ENCODE results near the gene ENTPD1.
"Not testable (repeated sequence)": the region's sequence is repeated elsewhere in the genome, so short reads cannot be mapped to it uniquely, and the experiment has no call there.

The ENTPD1 gene, protein sequence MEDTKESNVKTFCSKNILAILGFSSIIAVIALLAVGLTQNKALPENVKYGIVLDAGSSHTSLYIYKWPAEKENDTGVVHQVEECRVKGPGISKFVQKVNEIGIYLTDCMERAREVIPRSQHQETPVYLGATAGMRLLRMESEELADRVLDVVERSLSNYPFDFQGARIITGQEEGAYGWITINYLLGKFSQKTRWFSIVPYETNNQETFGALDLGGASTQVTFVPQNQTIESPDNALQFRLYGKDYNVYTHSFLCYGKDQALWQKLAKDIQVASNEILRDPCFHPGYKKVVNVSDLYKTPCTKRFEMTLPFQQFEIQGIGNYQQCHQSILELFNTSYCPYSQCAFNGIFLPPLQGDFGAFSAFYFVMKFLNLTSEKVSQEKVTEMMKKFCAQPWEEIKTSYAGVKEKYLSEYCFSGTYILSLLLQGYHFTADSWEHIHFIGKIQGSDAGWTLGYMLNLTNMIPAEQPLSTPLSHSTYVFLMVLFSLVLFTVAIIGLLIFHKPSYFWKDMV

DNA sequence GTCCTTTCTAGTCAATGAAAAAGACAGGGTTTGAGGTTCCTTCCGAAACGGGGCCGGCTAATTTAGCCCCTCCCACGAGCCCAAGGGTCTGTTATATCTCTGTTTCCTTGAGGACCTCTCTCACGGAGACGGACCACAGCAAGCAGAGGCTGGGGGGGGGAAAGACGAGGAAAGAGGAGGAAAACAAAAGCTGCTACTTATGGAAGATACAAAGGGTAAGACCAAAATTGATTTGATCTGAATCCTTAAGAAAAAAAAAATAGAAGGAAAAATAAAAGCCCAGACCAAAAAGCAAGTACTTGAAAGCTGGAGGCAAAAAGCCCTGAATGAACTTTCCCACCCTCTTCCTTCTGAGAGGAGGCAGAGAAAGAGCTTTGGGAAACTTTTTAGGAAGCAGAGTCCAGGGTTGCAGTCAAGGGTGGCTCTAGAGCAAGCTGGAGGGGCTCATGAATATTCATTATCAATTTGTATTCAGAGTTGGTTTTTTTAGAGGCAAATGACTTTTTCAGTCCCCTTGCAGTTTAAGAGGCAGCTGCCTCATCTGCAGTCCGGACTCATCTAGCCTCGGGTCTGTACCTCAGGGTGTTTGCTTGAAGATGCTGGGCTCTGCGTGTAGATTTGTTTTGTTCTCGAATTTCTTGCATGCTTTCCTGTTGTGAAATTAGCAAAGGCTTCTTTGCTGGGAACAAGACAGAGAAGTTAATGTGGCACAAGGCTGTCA lies at the start of gene ENTPD1:
TSS of gene ENTPD1 (plus strand) at position 123 of the 721 bp plus-strand sequence. CDS start at position 200, 77 bp downstream.
- DNase-seq = no peak

- DNase-seq = no peak
Observed at GRCh38 chr10:95706573-95706972, 49.4 kb upstream of the ENTPD1 start.

DNA sequence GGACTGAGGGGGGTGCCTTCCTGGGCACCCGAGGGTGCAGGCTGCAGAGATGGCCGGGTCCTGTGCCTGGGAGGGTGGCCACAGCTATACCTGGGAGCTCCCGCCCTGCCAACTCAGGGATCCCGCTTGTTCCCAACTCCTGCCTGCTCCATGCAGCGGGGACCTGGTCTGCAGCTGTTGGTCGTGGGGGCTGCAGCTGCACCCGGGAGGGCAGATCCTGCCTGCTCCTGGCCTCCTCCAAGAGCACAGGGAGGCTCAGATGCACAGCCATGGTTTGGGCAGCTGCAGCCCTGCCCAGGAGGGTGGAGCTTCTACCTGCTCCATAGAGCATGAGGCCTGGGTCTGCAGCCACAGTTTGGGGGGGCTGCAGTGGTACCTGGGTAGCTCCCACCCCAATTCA lies 49.0 kb upstream of the ENTPD1 start:
- DNase-seq = no peak

GRCh38 chr10:95711492-95711891 lies 44.5 kb upstream of the ENTPD1 start:
- no peak for DNase-seq

DNA sequence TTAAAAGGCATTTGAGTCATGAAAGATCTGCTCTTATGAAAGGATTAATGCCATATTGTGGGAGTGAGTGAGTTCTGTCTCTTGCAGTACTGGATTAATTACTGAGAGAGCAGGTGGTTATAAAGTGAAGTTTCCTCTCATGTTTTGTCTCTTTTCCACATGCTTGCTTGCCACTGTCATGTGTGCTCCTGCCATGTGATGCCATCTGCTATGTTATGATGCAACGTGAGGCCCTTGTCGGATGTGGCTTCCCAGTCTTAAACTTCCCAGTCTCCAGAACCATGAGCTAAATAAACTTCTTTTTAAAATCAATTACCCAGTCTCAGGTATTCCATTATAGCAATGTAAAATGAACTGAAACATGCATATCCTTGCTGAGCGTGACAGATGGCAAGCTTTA lies 39.5 kb upstream of the ENTPD1 start:
- DNase-seq = no peak

- no peak for DNase-seq
Observed at GRCh38 chr10:95716866-95717265, 39.1 kb upstream of the ENTPD1 start.

DNA sequence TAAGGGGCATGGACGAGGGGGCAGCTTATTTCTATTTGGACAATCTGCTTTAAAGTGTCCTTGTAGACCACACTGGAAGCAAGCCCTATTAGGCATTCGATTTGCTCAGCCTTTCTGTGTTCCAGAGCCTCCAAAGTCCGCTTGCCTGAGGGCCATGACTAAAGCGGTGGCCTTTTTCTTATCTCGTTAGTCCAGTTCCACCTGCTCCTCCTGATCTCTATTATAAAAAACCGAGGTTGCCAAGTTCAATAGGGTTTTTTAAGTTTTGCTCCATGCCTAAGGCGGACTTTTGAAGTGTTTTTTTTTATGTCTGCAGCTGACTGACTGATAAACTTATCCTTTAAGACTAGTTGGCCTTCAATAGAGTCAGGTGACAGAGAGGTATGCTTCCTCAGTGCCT lies 35.2 kb upstream of the ENTPD1 start:
- not testable (repeated sequence) for DNase-seq

GRCh38 chr10:95722496-95722895 lies 33.5 kb upstream of the ENTPD1 start:
- not testable (repeated sequence) for DNase-seq

GRCh38 chr10:95728526-95728925 lies 27.4 kb upstream of the ENTPD1 start:
- no peak for DNase-seq

GRCh38 chr10:95729323-95730055 lies 26.5 kb upstream of the ENTPD1 start:
- DNase-seq = no peak

GRCh38 chr10:95730233-95730632 lies 25.7 kb upstream of the ENTPD1 start:
- no peak for DNase-seq

GRCh38 chr10:95732907-95733306 lies 23.1 kb upstream of the ENTPD1 start:
- not testable (repeated sequence) for DNase-seq

GRCh38 chr10:95739056-95739455 lies 16.9 kb upstream of the ENTPD1 start:
- no peak for DNase-seq

DNA sequence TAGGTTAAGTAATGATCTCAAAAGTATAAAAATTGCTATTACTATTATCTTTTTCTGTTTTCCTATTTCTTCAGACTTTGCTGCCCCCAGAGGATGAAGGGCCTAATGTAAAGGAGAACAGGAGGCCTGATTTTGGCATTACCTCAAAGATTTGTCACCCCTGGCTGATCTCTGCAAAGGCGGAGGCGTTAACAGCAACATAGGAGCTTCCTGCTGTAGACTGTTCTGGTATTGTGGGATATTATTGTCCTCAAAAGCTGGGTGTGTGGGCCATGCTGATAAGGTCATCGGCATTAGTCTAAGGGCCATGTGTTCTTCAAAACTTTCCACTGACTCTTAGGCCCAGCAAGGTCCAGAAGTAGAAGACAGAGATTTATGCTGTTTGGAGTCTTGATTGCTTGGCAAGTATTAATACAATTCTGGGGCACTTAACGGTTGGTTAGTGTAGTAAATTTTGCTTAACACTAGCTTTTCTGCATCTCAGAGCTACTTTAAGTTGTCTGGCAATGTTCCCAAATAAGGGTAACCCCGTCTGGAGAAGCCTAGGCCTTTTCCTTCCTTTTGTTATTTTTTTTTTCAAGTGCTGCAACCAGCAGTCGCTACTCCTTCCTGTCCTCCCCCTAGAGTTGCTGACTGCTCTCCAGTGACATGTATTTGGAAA lies 14.0 kb upstream of the ENTPD1 start:
- DNase-seq = no peak

DNA sequence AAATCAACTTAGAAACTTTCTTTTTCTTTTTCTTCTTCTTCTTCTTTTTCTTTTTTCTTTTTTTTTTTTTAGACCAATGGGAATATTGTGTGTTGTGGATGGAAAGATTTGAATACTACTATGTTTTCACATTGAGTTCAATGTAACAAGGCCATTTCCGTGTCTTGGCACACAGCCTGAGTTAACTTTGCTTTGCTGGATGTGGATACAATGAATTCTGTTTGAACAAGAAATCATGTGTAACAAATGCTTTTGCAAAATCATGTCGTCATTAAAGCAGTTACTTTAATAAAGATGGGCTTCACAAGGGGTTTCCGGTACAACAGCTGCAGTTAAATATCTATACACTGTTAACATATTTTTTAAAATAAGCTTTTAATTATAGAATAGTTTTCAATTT lies 13.5 kb upstream of the ENTPD1 start:
- DNase-seq = no peak

- no peak for DNase-seq
Observed at GRCh38 chr10:95742962-95743535, 12.9 kb upstream of the ENTPD1 start.

- DNase-seq = no peak
Observed at GRCh38 chr10:95745501-95745900, 10.5 kb upstream of the ENTPD1 start.

- DNase-seq = no peak
Observed at GRCh38 chr10:95748349-95748748, 7.6 kb upstream of the ENTPD1 start.

DNA sequence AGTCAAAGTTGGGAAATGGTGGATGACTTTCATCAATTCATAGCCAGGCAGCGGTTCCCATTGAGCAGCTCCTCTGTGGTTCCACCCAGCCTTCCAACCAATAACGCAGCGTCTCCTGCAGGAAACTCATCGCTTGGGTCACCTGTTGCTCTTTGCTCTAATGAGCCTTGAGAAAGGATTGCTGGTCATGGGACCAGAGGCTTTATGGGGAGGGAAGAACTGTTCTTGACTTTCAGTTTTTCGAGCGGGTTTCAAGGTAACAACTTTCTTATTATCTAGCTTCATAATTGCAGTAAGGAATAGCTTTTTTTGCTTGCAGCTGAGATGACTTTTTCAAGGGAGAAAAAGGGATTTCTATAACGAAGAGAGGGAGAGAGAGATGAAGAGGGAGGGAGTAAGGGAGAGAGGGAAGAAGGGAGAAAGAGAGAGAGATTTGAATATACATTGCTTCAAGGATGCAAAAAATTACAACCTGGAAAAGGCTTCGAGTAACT lies 405 bp upstream of the ENTPD1 start:
- no peak for DNase-seq

DNA sequence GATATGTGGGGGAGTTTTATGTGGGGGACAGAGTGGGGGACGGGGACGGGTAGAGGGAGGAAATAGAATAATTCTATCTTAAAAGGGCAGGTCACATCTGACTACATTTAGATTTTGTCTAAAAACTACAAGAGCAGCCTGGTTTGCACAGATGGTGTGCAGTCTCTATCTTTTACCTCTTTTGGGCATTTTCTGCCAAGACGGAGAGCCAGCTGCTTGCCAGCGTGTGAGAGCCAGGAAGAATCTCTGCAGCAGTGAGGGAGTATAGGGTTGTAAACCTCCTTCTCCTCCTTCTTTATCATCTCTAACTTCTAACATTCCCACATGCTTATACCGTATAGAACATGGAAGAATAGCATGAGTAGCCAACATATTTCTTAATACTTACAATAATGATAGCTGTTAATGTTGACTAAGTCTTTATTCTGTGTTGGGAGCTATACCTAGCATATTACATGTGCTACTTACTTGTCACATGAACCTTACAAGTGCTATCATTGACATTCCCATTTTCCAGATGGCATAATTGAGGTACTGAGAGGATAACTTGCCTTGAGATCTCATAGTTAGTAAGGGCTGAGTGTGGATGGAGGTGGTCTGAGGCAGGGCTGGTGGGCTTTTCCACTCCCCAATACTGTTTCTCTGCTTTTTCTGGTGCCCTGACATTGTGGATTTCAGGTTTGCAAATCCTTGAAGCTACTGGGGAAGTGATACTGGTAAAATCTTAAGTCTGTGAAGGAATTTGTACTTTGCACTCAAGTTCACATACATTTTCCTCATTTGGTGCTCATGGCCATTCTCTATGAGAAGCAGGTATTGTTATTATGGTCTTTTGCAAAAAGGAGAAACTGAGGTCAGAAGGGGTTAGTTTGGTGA lies 1.1 kb downstream of the ENTPD1 start:
- DNase-seq = no peak

- DNase-seq = no peak
Observed at GRCh38 chr10:95758351-95759025, 2.5 kb downstream of the ENTPD1 start.

All from NCI-H187 (cell line).